HepG2 (cell line): ENCODE measurements around the gene GSPT1. TPM values are rescaled to one million over a fixed set of nuclear protein-coding genes. Genes with fewer than 3 reads are reported as not detected.

Source experiments
- ATAC-seq: fragments of 200-7000 bp; cut with Tn5 transposase; 3 replicates; pipeline ENCODE4 v1.9.1; 2020; ENCODE audit warnings: mild to moderate bottlenecking, moderate library complexity
- BruUV-seq: library from RNA; stranded (reverse); fragments of 400-500 nt; replicated peaks from 2 replicates; lab custom pipeline; 2021; lab: Mats Ljungman, UMichigan
- CTCF ChIA-PET: fragments of 300-600 bp; formaldehyde crosslinking; extraction: SDS; loops from one replicate; lab custom pipeline; 2021; ENCODE audit warnings: low total read pairs, inconsistent platforms, low intra/inter-chr PET ratio; lab: Yijun Ruan, JAX
- POLR2A ChIA-PET: fragments of 350-600 bp; sonication (Branson Sonifier 250); formaldehyde crosslinking; loops from one replicate; lab custom pipeline; 2020; ENCODE audit warnings: antibody characterized with exemption, inconsistent platforms; lab: Yijun Ruan, JAX
- DNase-seq: peaks from one replicate; pipeline ENCODE4 v3.0.0-alpha.2; 2015; ENCODE audit warnings: low spot score
- FAIRE-seq: peaks from 3 replicates; lab custom pipeline; 2011; peaks lifted over from hg19 to GRCh38; lab: Jason Lieb, UNC
- H2AFZ ChIP-seq: one replicate; pipeline ENCODE4 v1.6.1; 2011; ENCODE audit warnings: low read length, inconsistent platforms
- H3K27ac ChIP-seq: fragments of 300-600 bp; 3 replicates; pipeline ENCODE4 v1.8.0; 2011; ENCODE audit warnings: mixed run types, mild to moderate bottlenecking, mixed read lengths, low read length, inconsistent platforms; ENCODE audit not compliant: insufficient read depth; ENCODE audit errors: extremely low read length
- H3K27me3 ChIP-seq, 2 experiments: fragments of 200-600 bp in 1 of 2; 2 replicates in 1 of 2; 3 replicates in 1 of 2; pipeline versions ENCODE4 v1.6.0 to v1.8.0; 2011; ENCODE audit warnings: low read length in 2 of 2, mild to moderate bottlenecking in 2 of 2, moderate library complexity in 2 of 2, inconsistent platforms in 1 of 2; ENCODE audit not compliant: insufficient read depth in 2 of 2, control insufficient read depth in 1 of 2
- H3K36me3 ChIP-seq, 2 experiments: fragments of 200-600 bp in 1 of 2; replicated peaks in 1 of 2; 2 replicates in 1 of 2; 3 replicates in 1 of 2; pipeline versions ENCODE4 v1.5.1 to v1.8.0; 2011; ENCODE audit warnings: low read length in 2 of 2, inconsistent platforms in 1 of 2; ENCODE audit not compliant: insufficient read depth in 2 of 2, control insufficient read depth in 1 of 2
- H3K4me1 ChIP-seq: 2 replicates; pipeline ENCODE4 v1.5.1; 2012; ENCODE audit warnings: low read length, inconsistent platforms; ENCODE audit not compliant: insufficient read depth
- H3K4me2 ChIP-seq: 2 replicates; pipeline ENCODE4 v1.6.0; 2011; ENCODE audit warnings: low read depth, low read length, inconsistent platforms
- H3K4me3 ChIP-seq, 3 experiments: fragments of 200-600 bp in 1 of 3; sonication (generic), shearing (Covaris generic) in 1 of 3; replicated peaks in 1 of 3; 2 replicates each; pipeline ENCODE4 v1.5.1; 2011 to 2016; ENCODE audit warnings: low read length in 3 of 3, inconsistent platforms in 2 of 3, low read depth in 2 of 3, mild to moderate bottlenecking in 2 of 3, control low read depth in 1 of 3, mixed read lengths in 1 of 3; ENCODE audit not compliant: insufficient read depth in 1 of 3
- H3K79me2 ChIP-seq: one replicate; pipeline ENCODE4 v1.6.1; 2011; ENCODE audit warnings: low read length, inconsistent platforms; ENCODE audit not compliant: insufficient read depth
- H3K9ac ChIP-seq: 2 replicates; pipeline ENCODE4 v1.6.0; 2011; ENCODE audit warnings: mild to moderate bottlenecking, low read depth, low read length, inconsistent platforms; ENCODE audit not compliant: insufficient read depth
- H3K9me3 ChIP-seq: 2 replicates; pipeline ENCODE4 v1.5.1; 2012; ENCODE audit warnings: mild to moderate bottlenecking, low read length
- H4K20me1 ChIP-seq: 2 replicates; pipeline ENCODE4 v1.6.0; 2011; ENCODE audit warnings: inconsistent platforms, mild to moderate bottlenecking, low read length, moderate library complexity; ENCODE audit not compliant: insufficient read depth
- BRD4 ChIP-seq: sonication (generic); formaldehyde crosslinking; IDR thresholded peaks from 2 replicates; pipeline ENCODE4 v1.4.0; 2020; ENCODE audit warnings: missing genetic modification reagents
- EP300 ChIP-seq, 3 experiments: sonication (generic) in 1 of 3; formaldehyde crosslinking in 1 of 3; IDR thresholded peaks; 2 replicates each; pipeline versions ENCODE4 v1.5.1 to v1.6.1; 2011 to 2020; ENCODE audit warnings: low read depth in 2 of 3, low read length in 2 of 3, borderline replicate concordance in 1 of 3, improper control_type of control experiment in 1 of 3, mild to moderate bottlenecking in 1 of 3, missing genetic modification reagents in 1 of 3, moderate library complexity in 1 of 3
- FLYWCH1 ChIP-seq: sonication (generic); formaldehyde crosslinking; IDR thresholded peaks from 2 replicates; pipeline ENCODE4 v1.8.1; 2023; ENCODE audit warnings: mild to moderate bottlenecking, missing genetic modification reagents
- HNF4G ChIP-seq, 2 experiments: sonication (generic) in 1 of 2; formaldehyde crosslinking in 1 of 2; IDR thresholded peaks; 2 replicates each; pipeline versions ENCODE4 v1.4.0 to v1.6.1; 2011 to 2020; ENCODE audit warnings: borderline replicate concordance in 2 of 2, low read depth in 2 of 2, mild to moderate bottlenecking in 2 of 2, low read length in 1 of 2, missing genetic modification reagents in 1 of 2, moderate library complexity in 1 of 2
- KAT7 ChIP-seq: IDR thresholded peaks from 2 replicates; pipeline ENCODE4 v1.6.1; 2018; ENCODE audit warnings: borderline replicate concordance, missing compliant biosample characterization
- MEF2D ChIP-seq: sonication (generic); formaldehyde crosslinking; IDR thresholded peaks from 2 replicates; pipeline ENCODE4 v1.5.1; 2020; ENCODE audit warnings: mild to moderate bottlenecking, missing genetic modification reagents
- MXI1 ChIP-seq: IDR thresholded peaks from 3 replicates; pipeline ENCODE4 v1.6.1; 2012; ENCODE audit warnings: low read depth, low read length, inconsistent platforms, borderline replicate concordance
- NFE2L1 ChIP-seq: sonication (generic); formaldehyde crosslinking; IDR thresholded peaks from 2 replicates; pipeline ENCODE4 v1.4.0; 2020; ENCODE audit warnings: missing genetic modification reagents, mild to moderate bottlenecking, borderline replicate concordance
- TMF1 ChIP-seq: sonication (generic); formaldehyde crosslinking; IDR thresholded peaks from 2 replicates; pipeline ENCODE4 v1.8.1; 2022; ENCODE audit warnings: low read depth, missing genetic modification reagents
- ZNF121 ChIP-seq: sonication (generic); formaldehyde crosslinking; IDR thresholded peaks from 2 replicates; pipeline ENCODE4 v1.5.0; 2020; ENCODE audit warnings: mild to moderate bottlenecking, missing genetic modification reagents
- ZNF772 ChIP-seq: sonication (generic); formaldehyde crosslinking; IDR thresholded peaks from 2 replicates; pipeline ENCODE4 v1.5.0; 2020; ENCODE audit warnings: mild to moderate bottlenecking, missing genetic modification reagents
- WGBS: methylation state at CpG from one replicate; pipeline ENCODE4 v1.1.6; 2017; ENCODE audit warnings: low lambda C conversion rate; 5-methylcytosine and 5-hydroxymethylcytosine counted together
- in situ Hi-C: cut with HindIII; loops from 2 replicates; pipeline ENCODE4 v1.10.0; 2017; ENCODE audit warnings: low pct_unique_long_range_greater_than_20kb; ENCODE audit not compliant: extremely low pct_ligation_motif_present
- intact Hi-C: fragments of 100-400 bp; cut with micrococcal nuclease; formaldehyde crosslinking; loops from one replicate; pipeline ENCODE4 v1.10.0; 2022; ENCODE audit not compliant: unreplicated experiment
- polyA plus RNA-seq, 8 experiments: library from polyadenylated mRNA; depleted of rRNA in 3 of 8; stranded (reverse) in 7 of 8; unstranded in 1 of 8; fragments of >200 nt; fragmentation: Illumina TruSeq in 4 of 8; extraction: Trizol in 4 of 8; gene quantifications; 2 replicates each; pipeline versions ENCODE4 v1.2.1 to v1.2.3, GENCODE V29; 2011 to 2016; ENCODE audit warnings: low read depth in 4 of 8, missing spikeins in 1 of 8, mixed read lengths in 1 of 8; ENCODE audit not compliant: insufficient read depth in 1 of 8
- total RNA-seq, 5 experiments: library from RNA; depleted of rRNA; stranded (reverse); fragments of >200 nt; fragmentation: Illumina TruSeq; extraction: Trizol; gene quantifications; 2 replicates each; pipeline ENCODE4 v1.2.3, GENCODE V29; 2016; ENCODE audit warnings: low read depth in 1 of 5
- TF ChIP-seq, protein P1 (sequence below): sonication (generic); formaldehyde crosslinking; conservative IDR thresholded peaks from 2 replicates; pipeline ENCODE4 v1.4.0; 2020; ENCODE audit warnings: missing genetic modification reagents
- TF ChIP-seq, protein P2 (sequence below): sonication (generic); formaldehyde crosslinking; IDR thresholded peaks from 2 replicates; pipeline ENCODE4 v1.4.0; 2020; ENCODE audit warnings: mild to moderate bottlenecking, low read depth, missing genetic modification reagents

GSPT1 gene
- total and polyA plus RNA-seq, 2 of the 13 experiments (the other 11 are each of a cell fraction or from before 2014, with no cell fraction given) = 120 to 316 TPM

DNA sequence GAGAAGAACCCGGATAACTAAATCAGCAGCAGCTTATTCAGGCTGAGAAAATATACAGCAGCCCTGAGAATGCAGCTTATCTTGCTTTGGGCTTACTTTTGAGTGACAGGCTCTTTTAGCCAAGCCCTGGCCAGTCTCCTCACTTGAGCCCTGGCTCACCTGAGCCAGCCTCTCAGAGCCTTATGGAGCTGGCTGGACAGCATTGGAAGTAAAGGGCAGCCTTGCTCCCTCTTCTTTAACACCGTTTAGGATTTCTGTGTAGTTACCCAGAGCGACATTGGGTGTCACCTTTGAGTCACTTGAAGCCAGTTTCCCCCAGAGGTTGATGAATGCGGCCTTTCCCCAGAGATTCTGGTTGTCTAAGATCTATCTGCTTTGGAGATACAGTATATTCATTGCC lies 33.8 kb upstream of the GSPT1 start (continued):
- TF ChIP-seq, protein P1, sequence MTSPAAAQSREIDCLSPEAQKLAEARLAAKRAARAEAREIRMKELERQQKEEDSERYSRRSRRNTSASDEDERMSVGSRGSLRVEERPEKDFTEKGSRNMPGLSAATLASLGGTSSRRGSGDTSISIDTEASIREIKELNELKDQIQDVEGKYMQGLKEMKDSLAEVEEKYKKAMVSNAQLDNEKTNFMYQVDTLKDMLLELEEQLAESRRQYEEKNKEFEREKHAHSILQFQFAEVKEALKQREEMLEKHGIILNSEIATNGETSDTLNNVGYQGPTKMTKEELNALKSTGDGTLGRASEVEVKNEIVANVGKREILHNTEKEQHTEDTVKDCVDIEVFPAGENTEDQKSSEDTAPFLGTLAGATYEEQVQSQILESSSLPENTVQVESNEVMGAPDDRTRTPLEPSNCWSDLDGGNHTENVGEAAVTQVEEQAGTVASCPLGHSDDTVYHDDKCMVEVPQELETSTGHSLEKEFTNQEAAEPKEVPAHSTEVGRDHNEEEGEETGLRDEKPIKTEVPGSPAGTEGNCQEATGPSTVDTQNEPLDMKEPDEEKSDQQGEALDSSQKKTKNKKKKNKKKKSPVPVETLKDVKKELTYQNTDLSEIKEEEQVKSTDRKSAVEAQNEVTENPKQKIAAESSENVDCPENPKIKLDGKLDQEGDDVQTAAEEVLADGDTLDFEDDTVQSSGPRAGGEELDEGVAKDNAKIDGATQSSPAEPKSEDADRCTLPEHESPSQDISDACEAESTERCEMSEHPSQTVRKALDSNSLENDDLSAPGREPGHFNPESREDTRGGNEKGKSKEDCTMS = no peak
- TF ChIP-seq TMF1 (CRISPR knock-in tag) (no peak), ZNF121 (CRISPR knock-in tag) (no peak), NFE2L1 (CRISPR knock-in tag) (no peak), ZNF772 (CRISPR knock-in tag) (no peak), EP300 (IDR thresholded peaks at IDR 0.05; ENCODE audit: low read depth in 2 of 2, low read length in 2 of 2) (0 out of 4 replicates have a peak, but pooled peaks of 1 of the 2 experiments have one; percentile 19), EP300 (CRISPR knock-in tag; IDR thresholded peaks at IDR 0.05; ENCODE audit: borderline replicate concordance) (no peak)
- TF ChIP-seq, protein P2, sequence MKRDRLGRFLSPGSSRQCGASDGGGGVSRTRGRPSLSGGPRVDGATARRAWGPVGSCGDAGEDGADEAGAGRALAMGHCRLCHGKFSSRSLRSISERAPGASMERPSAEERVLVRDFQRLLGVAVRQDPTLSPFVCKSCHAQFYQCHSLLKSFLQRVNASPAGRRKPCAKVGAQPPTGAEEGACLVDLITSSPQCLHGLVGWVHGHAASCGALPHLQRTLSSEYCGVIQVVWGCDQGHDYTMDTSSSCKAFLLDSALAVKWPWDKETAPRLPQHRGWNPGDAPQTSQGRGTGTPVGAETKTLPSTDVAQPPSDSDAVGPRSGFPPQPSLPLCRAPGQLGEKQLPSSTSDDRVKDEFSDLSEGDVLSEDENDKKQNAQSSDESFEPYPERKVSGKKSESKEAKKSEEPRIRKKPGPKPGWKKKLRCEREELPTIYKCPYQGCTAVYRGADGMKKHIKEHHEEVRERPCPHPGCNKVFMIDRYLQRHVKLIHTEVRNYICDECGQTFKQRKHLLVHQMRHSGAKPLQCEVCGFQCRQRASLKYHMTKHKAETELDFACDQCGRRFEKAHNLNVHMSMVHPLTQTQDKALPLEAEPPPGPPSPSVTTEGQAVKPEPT (CRISPR knock-in tag) = no peak

DNA sequence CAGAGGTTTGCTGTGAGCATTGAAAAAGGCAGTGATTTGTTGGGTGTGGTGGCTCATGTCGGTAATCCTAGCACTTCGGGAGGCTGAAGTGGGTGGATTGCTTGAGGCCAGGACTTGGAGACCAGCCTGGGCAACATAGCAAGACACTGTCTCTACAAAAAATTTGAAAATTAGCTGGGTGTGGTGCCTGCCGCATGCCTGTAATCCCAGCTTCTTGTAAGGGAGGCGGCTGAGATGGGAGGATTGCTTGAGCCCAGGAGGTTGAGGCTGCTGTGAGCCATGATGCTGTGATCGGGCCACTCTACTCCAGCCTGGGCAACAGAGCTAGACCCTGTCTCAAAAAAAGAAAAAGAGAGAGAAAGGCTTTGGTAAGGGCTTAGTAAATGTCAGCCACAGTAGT lies 33.1 kb upstream of the GSPT1 start:
- BruUV-seq = no TSS peak
- no peak overlapping the region for H3K27ac ChIP-seq
- H2AFZ ChIP-seq = no peak overlapping the region
- H3K79me2 ChIP-seq = no peaks in the 10 kb centered on the region
- no peak overlapping the region for H3K4me2 ChIP-seq
- H3K4me3 ChIP-seq = no peak overlapping the region
- no peak for TF ChIP-seq BRD4 (CRISPR knock-in tag)
- no peak for TF ChIP-seq KAT7
- no peak for TF ChIP-seq HNF4G (IDR thresholded peaks at IDR 0.05; ENCODE audit: borderline replicate concordance, low read depth, low read length)
- TF ChIP-seq HNF4G (CRISPR knock-in tag; IDR thresholded peaks at IDR 0.05; ENCODE audit: borderline replicate concordance, low read depth) = no peak
- TF ChIP-seq ZNF121 (CRISPR knock-in tag) = 0 out of 2 replicates have a peak, but pooled peaks have one; percentile 40
- TF ChIP-seq MXI1 = no peak
- no peak for TF ChIP-seq MEF2D (CRISPR knock-in tag)
- TF ChIP-seq FLYWCH1 = no peak
- ATAC-seq = no peak
- peaks cover 25% of the 10 kb centered on the region; the same call in 1 of the 2 replicates for H3K4me1 ChIP-seq
- no peaks in the 10 kb centered on the region for H3K36me3 ChIP-seq
- no peaks in the 10 kb centered on the region for H3K9me3 ChIP-seq
- no peak for FAIRE-seq
- in situ Hi-C loops (no loop called here), intact Hi-C loops (loop anchor here (1.0 kb wide), 2 partner anchors 33 to 119 kb away; no protein-coding TSS in a partner anchor)
- H4K20me1 ChIP-seq = no peaks in the 10 kb centered on the region
- ChIA-PET POLR2A (interaction anchor here (0.8 to 1.5 kb wide), 3 partner anchors 28 to 119 kb away, joined by 3 to 10 read pairs (median 4); partner anchors contain the start of genes GSPT1 and SNX29), CTCF (interaction anchor here (2.8 kb wide), 1 partner anchor 118 kb away, joined by 59 read pairs; no protein-coding TSS in a partner anchor)
- H3K9ac ChIP-seq = no peak overlapping the region
- H3K27me3 ChIP-seq = peaks cover 0 to 12% of the 10 kb centered on the region in 2 experiments; a peak in 2 of 5 replicates
- 56% methylated on average over 5 of the region's 5 CpGs for WGBS
- no peak for DNase-seq
